ENCODE results near the gene DMAC2. TPM values are rescaled to one million over a fixed set of nuclear protein-coding genes. Genes with fewer than 3 reads are reported as not detected.

Gene DMAC2
- total RNA-seq, 1 donor from 2014 or later = 21.2 TPM

- intact Hi-C loops (cut with DNase I) = no loop called here
- H3K9me3 ChIP-seq = no peaks in the 10 kb centered on the region
- H3K4me1 ChIP-seq = peaks cover 6 to 7% of the 10 kb centered on the region in 2 donors
- no peaks in the 10 kb centered on the region for H3K27me3 ChIP-seq
- no peak for TF ChIP-seq CTCF (IDR thresholded peaks at IDR 0.05)
- peaks cover 0 to 2% of the 10 kb centered on the region in 2 donors for H3K36me3 ChIP-seq
- no peak for DNase-seq (ENCODE audit: low spot score in 2 of 2)
- no peak overlapping the region for H3K4me3 ChIP-seq
- no peak overlapping the region for H3K27ac ChIP-seq
These were observed 36.3 kb downstream of the DMAC2 start for GRCh38 chr19:41403181-41403970.

- Histone ChIP-seq H3K4me3 (no peak overlapping the region), H3K27me3 (no peaks in the 10 kb centered on the region), H3K4me1 (peaks cover 7 to 9% of the 10 kb centered on the region in 2 donors), H3K27ac (no peak overlapping the region), H3K9me3 (no peaks in the 10 kb centered on the region), H3K36me3 (peaks cover 0 to 2% of the 10 kb centered on the region in 2 donors)
- intact Hi-C loops (cut with DNase I) = no loop called here
- DNase-seq (ENCODE audit: low spot score in 2 of 2) = no peak
- TF ChIP-seq CTCF (IDR thresholded peaks at IDR 0.05) = no peak
These were observed 37.7 kb downstream of the DMAC2 start for GRCh38 chr19:41402010-41402409.

- intact Hi-C loops (cut with DNase I) = no loop called here
- peaks cover 0 to 2% of the 10 kb centered on the region in 2 donors for H3K36me3 ChIP-seq
- TF ChIP-seq CTCF (IDR thresholded peaks at IDR 0.05) = no peak
- H3K4me3 ChIP-seq = no peak overlapping the region
- no peaks in the 10 kb centered on the region for H3K9me3 ChIP-seq
- H3K27me3 ChIP-seq = no peaks in the 10 kb centered on the region
- peaks cover 7 to 9% of the 10 kb centered on the region in 2 donors for H3K4me1 ChIP-seq
- no peak overlapping the region for H3K27ac ChIP-seq
- DNase-seq (ENCODE audit: low spot score in 2 of 2) = no peak
These were observed 38.2 kb downstream of the DMAC2 start for GRCh38 chr19:41401483-41401882.

- H3K4me1 ChIP-seq = peaks cover 7 to 9% of the 10 kb centered on the region in 2 donors
- peaks cover 0 to 2% of the 10 kb centered on the region in 2 donors for H3K36me3 ChIP-seq
- no peaks in the 10 kb centered on the region for H3K9me3 ChIP-seq
- H3K27ac ChIP-seq = no peak overlapping the region
- intact Hi-C loops (cut with DNase I) = no loop called here
- no peak for TF ChIP-seq CTCF (IDR thresholded peaks at IDR 0.05)
- no peaks in the 10 kb centered on the region for H3K27me3 ChIP-seq
- peak overlapping the region in 1 of 2 donors; percentile 95 for H3K4me3 ChIP-seq
- no peak for DNase-seq (ENCODE audit: low spot score in 2 of 2)
These were observed 40.2 kb downstream of the DMAC2 start for GRCh38 chr19:41399525-41399924.

GRCh38 chr19:41399091-41399490 is 40.6 kb downstream of the DMAC2 start:
- Histone ChIP-seq H3K27ac (no peak overlapping the region), H3K27me3 (no peaks in the 10 kb centered on the region), H3K4me1 (peaks cover 7 to 9% of the 10 kb centered on the region in 2 donors), H3K9me3 (no peaks in the 10 kb centered on the region), H3K4me3 (peak overlapping the region; percentile 72 to 95), H3K36me3 (peaks cover 0 to 2% of the 10 kb centered on the region in 2 donors)
- no peak for DNase-seq (ENCODE audit: low spot score in 2 of 2)
- intact Hi-C loops (cut with DNase I) = no loop called here
- TF ChIP-seq CTCF (IDR thresholded peaks at IDR 0.05) = no peak
